HPDE6-E6E7 (cell line): ENCODE measurements around the gene GGA1.
A peak's percentile ranks its signal among the peaks of the same experiment; 100 is the strongest.

Experiments
- DNase-seq: peaks from one replicate; pipeline ENCODE4 v3.0.0; 2011; ENCODE audit warnings: missing footprints; ENCODE audit errors: extremely low spot score

The GGA1 gene

DNA sequence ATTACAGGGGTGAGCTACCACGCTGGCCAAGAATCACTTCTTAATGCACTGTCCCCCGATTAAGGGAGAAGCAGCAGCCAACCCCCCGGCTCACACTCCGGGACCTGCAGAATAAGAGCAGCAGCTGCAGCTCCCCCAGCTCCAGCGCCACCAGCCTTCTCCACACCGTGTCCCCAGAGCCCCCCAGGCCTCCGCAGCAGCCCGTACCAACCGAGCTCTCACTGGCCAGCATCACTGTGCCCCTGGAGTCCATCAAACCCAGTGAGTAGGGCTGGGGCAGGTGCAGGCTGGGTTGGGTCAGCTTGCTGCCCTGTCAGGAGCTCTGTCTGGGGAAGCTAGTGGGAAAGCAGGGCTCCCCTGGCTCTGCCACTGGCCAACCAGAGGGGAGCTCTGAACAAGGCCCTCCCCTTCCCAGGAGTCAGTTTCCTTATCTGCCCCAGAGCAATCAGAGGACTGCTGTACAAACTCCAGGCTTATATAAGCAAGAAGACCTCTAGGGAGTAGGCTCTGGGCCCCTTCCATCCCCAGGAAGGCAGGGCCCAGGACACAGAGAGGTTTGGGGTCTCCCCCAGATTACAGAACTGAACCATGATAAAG is 22.3 kb downstream of the GGA1 start:
- DNase-seq, result no peak

- DNase-seq, result no peak
These were observed 23.0 kb downstream of the GGA1 start for GRCh38 chr22:37631448-37632173.

DNA sequence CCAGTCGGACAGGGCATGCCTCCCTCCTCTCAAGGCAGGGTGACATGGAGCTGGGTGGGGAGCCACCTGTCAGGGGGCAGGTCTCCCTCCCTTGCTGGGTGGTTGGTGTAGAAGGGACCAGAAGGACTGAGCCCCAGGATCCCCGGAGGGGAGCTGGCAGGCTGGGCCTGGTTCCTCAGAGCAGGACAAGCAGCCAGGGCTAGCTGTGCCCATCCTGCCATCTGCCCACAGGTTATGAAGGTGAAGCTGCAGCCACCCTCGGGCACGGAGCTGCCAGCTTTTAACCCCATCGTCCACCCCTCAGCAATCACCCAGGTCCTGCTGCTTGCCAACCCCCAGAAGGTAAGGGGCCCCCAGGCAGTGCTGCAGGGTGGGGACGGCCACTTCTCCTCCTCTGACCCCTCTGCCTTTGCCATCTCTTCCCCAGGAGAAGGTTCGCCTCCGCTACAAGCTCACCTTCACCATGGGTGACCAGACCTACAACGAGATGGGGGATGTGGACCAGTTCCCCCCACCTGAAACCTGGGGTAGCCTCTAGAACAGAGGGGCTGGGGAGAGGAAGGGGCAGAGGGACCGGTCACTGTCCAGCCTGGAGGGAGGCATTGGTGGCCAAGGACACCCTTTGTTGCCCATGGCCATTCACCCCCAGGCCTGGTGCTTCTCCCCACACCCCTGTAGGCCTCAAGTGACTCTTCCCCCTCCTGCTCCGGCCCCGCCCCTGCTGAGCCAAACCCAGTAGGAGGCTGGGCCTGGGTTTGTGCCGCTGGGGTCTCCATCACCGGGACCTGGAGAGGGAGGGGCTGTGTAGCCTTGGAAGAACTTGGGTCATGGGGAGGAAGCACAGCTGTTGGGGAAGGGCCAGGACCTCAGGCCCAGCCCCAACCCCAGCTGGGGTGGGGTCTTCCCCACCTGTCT is 23.8 kb downstream of the GGA1 start:
- no peak for DNase-seq

- no peak for DNase-seq
These were observed 24.5 kb downstream of the GGA1 start for GRCh38 chr22:37633089-37633624.

DNA sequence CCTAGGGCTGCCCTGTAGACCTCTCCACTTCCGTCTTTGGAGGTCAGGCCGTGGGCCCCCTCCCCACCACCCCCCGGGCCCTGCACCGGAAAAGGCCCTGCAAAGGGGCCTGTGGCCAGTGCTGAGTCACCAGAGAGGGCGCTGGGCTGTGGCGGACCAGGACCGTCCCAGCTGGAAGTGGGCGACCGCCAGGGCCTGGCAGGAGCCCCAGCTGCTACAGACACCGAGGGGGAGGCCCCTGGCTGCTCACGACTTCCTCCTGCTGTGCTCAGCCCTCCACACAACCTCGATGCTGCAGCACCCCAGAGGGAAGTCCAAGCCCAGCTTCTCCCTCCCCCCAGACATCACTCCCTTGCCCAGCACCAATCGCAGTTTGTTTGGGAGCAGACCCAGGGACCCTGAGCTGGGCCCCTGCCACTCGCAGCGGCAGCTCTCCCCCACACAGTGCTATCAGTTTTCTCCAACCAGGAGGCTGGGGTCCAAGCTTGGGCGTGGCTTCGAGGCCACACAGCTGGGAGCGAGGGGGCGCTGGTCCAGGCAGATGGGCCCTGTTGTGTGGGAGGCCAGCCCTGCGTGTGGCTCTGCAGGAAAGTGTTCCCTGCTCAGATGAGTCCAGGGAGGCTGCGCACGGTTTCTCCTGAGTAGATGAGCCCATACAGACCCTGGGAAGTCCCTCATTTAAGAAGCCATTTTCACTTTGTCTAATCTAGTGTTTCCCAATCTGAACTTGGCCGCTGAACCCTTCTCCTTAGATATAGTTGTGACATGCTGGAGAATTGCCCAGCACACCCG is 25.2 kb downstream of the GGA1 start:
- DNase-seq, result no peak

DNA sequence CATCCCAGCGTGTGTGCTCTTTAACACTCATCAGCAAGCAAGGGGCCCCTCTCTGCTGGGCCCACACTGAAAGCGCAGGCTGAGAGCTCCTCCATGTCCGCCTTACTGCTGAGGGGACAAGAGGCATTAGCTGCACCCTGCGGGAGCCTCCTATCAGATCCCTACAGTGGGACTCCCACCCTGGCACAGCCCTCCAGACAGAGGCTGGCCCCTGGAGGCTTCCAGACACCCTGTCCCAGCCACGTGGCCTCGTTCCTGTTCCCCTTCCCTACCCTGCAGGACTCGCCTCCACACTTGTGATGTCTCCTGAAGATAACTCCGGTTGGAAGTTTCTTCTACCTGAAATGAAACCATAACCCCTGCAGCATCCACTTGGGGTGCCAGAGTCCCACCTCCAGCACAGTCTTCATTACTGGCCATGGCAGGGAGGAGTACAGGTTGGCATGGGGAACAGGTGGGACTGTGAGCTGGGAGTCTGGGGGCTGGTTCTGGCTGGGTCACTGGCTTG is 25.8 kb downstream of the GGA1 start:
- DNase-seq, result no peak

DNA sequence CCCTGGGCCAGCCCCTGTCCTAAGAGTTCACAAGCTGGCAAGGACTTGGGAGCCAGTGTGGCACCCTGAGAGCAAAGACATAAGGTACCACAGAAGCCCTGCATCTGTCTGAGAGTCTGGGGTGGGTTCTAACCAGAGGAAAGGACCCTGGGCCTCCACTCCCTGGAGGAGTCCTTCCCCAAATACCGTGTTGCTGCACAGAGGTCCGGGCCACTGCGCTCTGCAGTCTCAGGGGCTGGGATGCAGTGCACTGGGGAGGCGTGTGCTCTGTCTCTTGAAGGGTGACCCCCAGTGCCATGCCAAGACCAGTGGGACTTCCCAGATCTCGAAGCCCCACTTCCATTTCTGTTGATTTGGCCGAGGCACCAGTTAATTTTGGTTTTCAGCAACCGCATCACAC is 26.5 kb downstream of the GGA1 start:
- DNase-seq, result no peak

DNA sequence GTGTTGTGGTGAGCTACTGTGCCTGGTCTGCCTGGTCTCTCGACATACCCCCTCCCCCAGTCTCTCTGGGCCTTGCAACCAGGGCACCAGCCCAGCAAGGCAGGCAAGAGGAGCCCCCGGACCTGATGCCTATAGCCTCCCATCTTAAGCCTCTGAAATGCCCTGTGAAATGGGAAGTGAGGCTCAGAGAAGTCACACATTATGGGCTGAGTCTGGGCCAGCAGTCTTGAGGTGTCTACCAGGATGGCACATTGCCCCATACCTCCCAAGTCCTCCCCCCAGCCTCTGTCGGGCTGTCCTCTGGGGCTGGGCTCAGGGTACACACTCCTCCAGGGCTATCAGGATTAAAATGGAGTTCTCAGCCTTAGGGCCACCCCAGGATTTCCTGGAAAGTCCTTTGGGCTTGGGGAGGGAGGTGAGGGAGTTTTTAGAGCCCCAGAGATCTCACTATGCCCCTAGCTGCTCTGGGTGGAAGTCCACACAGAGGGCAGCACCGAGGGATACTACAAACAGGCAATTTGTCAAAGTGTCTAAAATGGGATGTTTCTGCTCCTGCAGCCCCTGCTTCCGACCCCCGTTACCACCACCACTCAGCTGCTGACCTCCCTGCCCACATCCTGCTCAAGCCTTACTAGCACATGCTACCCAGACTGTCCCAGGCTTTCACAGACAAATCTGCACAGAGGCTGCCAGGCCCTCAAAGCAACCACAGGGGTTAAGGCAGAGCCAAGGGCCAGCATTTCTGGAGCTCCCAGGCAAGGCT is 27.7 kb downstream of the GGA1 start:
- no peak for DNase-seq

GRCh38 chr22:37636949-37637273 is 28.3 kb downstream of the GGA1 start:
- no peak for DNase-seq

DNA sequence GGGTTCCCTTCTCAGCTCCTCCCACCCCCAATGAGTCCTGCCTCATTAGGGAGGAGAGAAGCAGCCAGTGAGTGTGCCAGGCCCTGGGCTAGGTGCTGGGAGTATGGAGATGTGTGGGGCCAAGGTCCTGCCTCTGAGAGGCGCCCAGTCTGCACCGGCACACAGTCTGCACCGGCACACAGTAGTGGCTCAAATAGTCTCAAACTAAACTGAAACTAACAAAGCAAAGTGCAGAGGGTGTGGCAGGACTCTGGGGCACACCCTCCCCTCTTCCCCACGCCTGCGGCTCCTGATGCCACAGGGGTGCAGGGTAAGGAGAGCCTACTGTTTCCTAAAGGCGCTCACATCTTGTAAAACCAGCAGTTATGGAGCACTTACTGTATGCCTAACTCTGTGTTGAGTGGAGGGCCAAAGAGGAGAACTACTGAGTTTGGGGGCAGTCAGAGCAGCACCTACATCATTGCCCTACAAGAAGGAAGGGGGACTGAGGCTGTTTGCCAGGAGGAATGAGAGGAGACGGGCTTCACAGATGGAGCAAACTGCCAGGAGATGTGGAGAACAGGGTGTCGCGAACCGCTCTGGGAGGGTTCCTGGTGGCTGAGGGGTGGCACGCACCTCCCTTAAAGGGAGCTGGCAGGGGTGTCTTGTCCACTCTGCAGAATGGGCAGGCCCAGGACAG is 29.9 kb downstream of the GGA1 start:
- DNase-seq, result no peak

GRCh38 chr22:37639070-37639760 is 30.6 kb downstream of the GGA1 start, which contains the start of gene SH3BP1:
Gene SH3BP1, plus strand, starts transcription at chr22:37639669. Its CDS starts 119 bp downstream, at chr22:37639788.
- DNase-seq, result no peak

DNA sequence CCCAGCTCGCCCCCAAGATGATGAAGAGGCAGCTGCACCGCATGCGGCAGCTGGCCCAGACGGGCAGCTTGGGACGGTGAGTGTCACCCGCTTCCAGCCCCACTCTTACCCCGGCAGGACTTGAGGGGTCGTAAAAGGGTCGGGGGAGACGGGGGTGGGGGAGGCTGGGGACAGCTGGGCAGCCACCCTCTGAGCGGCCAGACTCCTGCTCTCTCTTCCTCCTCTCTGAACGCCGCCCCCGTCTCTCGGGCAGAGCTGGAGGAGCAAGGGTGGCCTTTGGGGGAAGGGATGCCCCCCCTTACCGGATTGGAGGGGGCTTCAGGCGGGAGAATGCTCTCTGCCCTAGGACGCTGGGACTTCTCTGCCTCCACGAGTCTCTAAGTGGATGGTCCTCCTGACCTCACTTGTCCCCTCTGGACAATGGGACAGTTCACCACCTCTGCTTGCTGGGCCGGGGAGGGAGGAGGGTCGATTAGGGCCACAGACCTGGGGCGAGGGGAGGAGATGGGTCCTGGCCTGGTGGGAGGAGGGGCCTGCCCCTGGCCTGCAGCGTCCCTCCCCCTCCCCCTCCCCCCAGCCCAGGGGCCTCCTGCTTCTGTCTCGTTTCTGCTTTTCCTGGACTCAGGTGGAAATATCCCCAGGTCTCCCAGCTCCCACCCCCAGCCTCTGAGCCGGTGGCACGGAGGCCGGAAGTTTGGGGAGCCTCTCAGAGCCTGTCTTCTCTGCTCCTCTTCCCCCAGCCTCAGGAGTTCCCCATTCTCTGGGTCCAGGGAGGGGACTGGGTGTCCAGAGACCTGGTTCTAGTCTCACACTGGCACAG is 31.3 kb downstream of the GGA1 start:
- DNase-seq, result no peak

DNA sequence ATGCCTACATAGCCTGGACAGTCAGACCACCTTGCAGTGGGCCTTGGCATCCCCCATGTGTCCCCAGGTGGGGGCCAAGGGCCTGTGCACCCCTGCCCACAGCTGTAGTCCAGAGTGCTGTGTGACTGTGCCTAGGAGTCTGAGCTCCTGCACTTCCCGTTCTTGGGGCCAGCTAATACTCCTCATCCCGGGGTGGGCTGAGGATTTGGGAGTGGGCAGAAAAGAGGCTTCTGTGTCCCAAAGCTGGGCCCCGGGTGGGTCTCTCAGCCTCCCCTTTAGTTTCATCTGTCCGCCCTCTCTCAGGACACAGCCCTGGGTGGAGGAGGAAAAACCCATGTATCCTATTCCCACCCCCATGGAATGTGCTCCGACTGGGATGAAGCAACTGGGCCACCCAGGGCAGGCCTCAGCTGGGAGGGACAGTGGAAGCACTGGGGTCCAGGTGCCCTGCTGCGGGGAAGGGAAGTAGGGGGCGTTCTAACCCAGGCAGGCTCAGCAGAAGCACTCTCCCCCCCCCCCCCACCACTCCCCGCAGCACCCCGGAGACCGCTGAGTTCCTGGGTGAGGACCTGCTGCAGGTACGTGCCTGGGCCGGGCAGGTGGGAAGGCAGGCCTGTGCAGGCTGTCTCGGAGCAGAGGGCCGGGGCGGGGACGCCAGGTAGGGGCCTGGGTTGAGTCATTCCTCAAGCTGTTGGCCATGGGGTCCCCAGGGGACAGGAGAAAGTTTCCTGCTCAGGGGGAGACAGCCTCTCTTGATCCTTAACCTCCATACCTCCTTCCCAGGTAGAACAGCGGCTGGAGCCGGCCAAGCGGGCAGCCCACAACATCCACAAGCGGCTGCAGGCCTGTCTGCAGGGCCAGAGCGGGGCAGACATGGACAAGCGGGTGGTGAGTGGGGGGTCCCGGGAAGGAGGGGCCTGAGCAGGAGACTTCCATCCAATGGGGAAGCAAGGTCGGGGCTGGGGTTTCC is 32.2 kb downstream of the GGA1 start:
- no peak for DNase-seq

DNA sequence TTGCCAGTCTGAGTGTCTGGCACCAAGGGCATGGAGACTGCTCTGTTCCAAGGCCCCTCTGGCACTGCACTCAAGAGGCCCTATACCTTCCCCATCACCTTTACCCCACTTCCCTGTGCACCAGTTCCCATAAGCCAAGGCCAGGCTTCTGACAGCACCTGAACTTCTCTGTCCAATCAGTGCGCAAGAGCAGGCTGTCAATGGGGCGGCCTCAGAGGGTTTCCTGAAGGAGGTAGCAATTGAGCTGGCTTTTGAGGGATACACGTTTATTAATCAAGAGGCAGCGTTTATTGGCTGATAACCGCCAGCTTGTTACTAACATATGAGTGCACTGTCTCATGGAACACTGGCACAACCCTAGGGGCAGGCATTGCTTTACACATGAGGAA is 32.9 kb downstream of the GGA1 start:
- DNase-seq, result no peak

DNA sequence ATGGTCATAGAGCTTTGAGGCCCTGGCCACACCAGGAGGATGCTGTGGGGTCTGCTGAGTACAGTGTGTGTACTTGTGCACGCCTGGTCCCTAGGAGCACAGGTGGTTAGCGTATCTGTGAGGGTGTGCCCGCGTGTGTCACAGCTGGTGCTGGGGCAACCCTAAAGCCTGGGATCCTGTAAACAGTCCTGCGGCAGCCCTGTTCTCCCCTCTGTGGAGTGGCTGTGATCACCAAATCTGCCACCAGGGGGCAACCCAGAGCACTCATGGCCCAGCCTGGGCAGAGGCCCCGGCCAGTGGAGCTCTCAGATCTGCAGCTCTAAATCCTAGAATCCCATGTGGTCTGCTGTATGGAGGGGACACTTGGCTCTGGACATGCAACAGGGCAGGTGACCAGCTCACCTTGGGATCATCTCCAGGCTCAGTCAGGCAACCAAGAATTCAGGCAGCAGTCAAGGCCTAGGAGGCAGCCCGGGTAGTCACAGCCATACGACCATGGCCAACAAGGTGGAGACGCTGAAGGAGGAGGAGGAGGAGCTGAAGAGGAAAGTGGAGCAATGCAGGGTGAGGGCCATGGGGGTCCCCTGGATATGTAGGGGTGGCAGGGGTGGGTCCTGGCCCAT is 34.7 kb downstream of the GGA1 start:
- DNase-seq, result peak; percentile 66

DNA sequence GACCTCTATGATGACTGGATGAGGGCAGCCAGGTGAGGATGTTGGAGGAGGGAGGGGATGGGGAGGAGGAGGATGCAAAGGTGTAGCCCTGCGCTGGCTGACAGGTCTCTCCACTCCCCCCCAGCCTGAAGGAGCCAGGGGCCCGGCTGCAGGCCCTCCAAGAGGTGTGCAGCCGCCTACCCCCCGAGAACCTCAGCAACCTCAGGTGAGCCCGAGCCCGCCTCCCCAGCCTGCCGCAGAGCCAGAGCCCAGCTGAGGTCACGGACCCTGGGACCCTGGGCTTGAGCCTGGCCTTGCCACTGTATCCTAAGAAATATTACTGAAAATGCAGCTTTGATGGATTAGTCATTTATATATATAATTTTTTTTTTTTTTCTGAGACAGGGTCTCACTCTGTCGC is 38.7 kb downstream of the GGA1 start:
- no peak for DNase-seq

DNA sequence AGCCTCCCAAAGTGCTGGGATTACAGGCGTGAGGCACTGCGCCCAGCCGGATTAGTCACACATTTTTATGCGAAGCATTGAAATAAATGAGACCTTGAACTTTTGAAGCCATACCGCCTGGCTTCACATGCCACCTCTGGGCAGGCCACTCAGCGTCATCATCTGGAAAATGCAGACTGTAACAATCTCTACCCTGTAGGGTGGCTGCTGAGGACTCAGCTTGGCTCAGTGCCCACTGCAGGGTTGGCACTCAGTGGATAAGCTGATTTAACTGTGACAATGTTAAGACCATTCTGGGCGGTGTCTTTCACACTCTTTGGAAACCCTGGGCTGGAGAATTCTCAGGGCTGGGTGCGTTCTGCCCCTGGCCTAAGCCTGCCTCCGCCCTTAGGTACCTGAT is 39.3 kb downstream of the GGA1 start:
- DNase-seq, result no peak
